A172 (cell line): Measurements from ENCODE around the gene FAM72D. TPM values are rescaled to one million over a fixed set of nuclear protein-coding genes. Genes with fewer than 3 reads are reported as not detected.
"Not testable (repeated sequence)": the region's sequence is repeated elsewhere in the genome, so short reads cannot be mapped to it uniquely, and the experiment has no call there.

Experiments used
- DNase-seq: peaks from one replicate; pipeline ENCODE4 v3.0.0-alpha.2; 2015; ENCODE audit warnings: low spot score
- total RNA-seq: library from RNA; depleted of rRNA; stranded (reverse); fragments of >200 nt; shearing (Covaris generic); gene quantifications from 2 replicates; pipeline ENCODE4 v1.2.3, GENCODE V29; 2014; rRNA removed

The FAM72D gene
- total RNA-seq: 8.4 and 9.4 TPM in 2 replicates

- DNase-seq: not testable (repeated sequence)
Observed at GRCh38 chr1:145095284-145096057, at the start of gene FAM72D, which contains the start of gene SRGAP2B. FAM72D (plus strand) TSS chr1:145095974; CDS start chr1:145096848, 874 bp downstream. SRGAP2B (minus strand) TSS chr1:145095328; CDS start chr1:145092901, 2,427 bp downstream.

- DNase-seq: not testable (repeated sequence)
Observed at GRCh38 chr1:145047553-145047952, 48.2 kb upstream of the FAM72D start.

- DNase-seq: not testable (repeated sequence)
Observed at GRCh38 chr1:145048181-145048856, 47.5 kb upstream of the FAM72D start.

- not testable (repeated sequence) for DNase-seq
Observed at GRCh38 chr1:145052019-145052776, 43.6 kb upstream of the FAM72D start.

GRCh38 chr1:145053428-145053827, 42.3 kb upstream of the FAM72D start:
- not testable (repeated sequence) for DNase-seq

- DNase-seq: not testable (repeated sequence)
Observed at GRCh38 chr1:145055217-145055760, 40.5 kb upstream of the FAM72D start.

GRCh38 chr1:145058184-145058583, 37.6 kb upstream of the FAM72D start:
- not testable (repeated sequence) for DNase-seq

GRCh38 chr1:145063285-145063684, 32.5 kb upstream of the FAM72D start:
- not testable (repeated sequence) for DNase-seq

GRCh38 chr1:145063941-145064648, 31.7 kb upstream of the FAM72D start:
- not testable (repeated sequence) for DNase-seq

GRCh38 chr1:145065194-145065826, 30.5 kb upstream of the FAM72D start:
- not testable (repeated sequence) for DNase-seq

- not testable (repeated sequence) for DNase-seq
Observed at GRCh38 chr1:145066486-145066885, 29.3 kb upstream of the FAM72D start.

- not testable (repeated sequence) for DNase-seq
Observed at GRCh38 chr1:145071569-145071968, 24.2 kb upstream of the FAM72D start.

GRCh38 chr1:145074021-145074559, 21.7 kb upstream of the FAM72D start:
- DNase-seq: not testable (repeated sequence)

- DNase-seq: not testable (repeated sequence)
Observed at GRCh38 chr1:145076877-145077276, 18.9 kb upstream of the FAM72D start.

- DNase-seq: not testable (repeated sequence)
Observed at GRCh38 chr1:145077872-145078786, 17.6 kb upstream of the FAM72D start.

GRCh38 chr1:145078787-145079370, 16.9 kb upstream of the FAM72D start:
- DNase-seq: not testable (repeated sequence)

- DNase-seq: not testable (repeated sequence)
Observed at GRCh38 chr1:145079737-145080136, 16.0 kb upstream of the FAM72D start.

- not testable (repeated sequence) for DNase-seq
Observed at GRCh38 chr1:145080193-145080592, 15.6 kb upstream of the FAM72D start.
